ENCODE results near the gene GARS1. TPM values are rescaled to one million over a fixed set of nuclear protein-coding genes. Genes with fewer than 3 reads are reported as not detected.

Gene GARS1
- total and polyA plus RNA-seq, 9 of the 15 experiments (the other 6 are each of a cell fraction or from before 2014, with no cell fraction given), result 142 to 769 (median 272) TPM

DNA sequence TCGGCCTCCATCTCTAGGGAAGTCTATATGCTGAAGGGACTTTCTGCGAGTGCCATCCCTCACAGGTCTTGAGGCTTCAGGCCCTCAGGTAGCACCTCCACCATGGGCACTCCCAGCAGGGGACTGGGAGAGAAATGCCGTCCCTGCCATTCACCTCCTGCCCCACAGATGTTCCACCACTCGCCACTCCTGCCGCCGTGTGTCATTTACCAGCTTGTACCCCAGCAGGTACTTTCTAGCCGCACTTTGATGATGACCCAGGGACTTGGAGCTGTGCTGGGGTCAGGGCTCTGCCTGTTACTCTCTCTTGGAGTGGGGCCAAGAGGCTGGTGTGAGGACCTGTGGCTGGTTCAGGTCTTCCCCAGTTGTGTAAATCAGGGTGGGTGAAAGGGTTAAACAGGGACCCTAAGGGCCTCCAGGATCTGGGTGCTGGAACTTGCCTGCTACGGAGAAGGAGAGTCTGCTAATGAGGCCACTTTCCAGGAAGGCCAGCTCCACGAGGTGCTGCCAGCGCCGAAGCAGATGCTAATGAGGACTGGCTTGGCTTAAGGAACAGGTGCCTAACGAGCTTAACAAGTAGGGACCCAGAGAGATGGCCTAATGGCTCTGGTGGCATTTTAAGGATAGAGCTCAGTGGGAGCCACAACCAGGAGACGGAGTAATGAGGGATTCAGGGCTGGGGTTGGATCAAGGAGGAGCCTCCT lies 55.2 kb downstream of the GARS1 start:
- TF ChIP-seq HDAC8 (tag; IDR thresholded peaks at IDR 0.05) (no peak), NFIC (IDR thresholded peaks at IDR 0.05) (0 out of 2 replicates have a peak, but pooled peaks have one; percentile 24)
- in situ Hi-C loops (cut with MboI), result no loop called here
- Histone ChIP-seq H3K9ac (ENCODE audit: insufficient read depth in 1 of 2, low read depth in 2 of 2, low read length in 2 of 2) (no peak overlapping the region), H3K36me3 (ENCODE audit: control insufficient read depth, insufficient read depth, low read length) (peaks cover 7% of the 10 kb centered on the region; the same call in 1 of the 3 replicates), H2AFZ (ENCODE audit: low read depth, low read length) (no peak overlapping the region), H4K20me1 (replicated peaks; ENCODE audit: control insufficient read depth, insufficient read depth, low read length) (0 out of 2 replicates have a peak, but pooled peaks cover 4% of the 10 kb centered on the region), H3K79me2 (ENCODE audit: control insufficient read depth, insufficient read depth, low read length) (no peaks in the 10 kb centered on the region), H3K9me3 (replicated peaks; ENCODE audit: control insufficient read depth, insufficient read depth, low read depth, low read length) (no peaks in the 10 kb centered on the region), H3K4me1 (replicated peaks in 1 of 2; ENCODE audit: control insufficient read depth in 2 of 2, insufficient read depth in 2 of 2, low read length in 2 of 2) (no peaks in the 10 kb centered on the region; a peak in 1 of 5 replicates), H3K9me1 (ENCODE audit: control insufficient read depth, insufficient read depth, low read length) (no peaks in the 10 kb centered on the region), H3K27me3 (ENCODE audit: control insufficient read depth in 2 of 2, insufficient read depth in 2 of 2, low read length in 2 of 2) (peaks cover 0 to 15% of the 10 kb centered on the region in 2 experiments; a peak in 3 of 5 replicates), H3K27ac (ENCODE audit: extremely low read depth, low read depth, low read length) (no peak overlapping the region), H3K4me2 (ENCODE audit: insufficient read depth, low read length) (no peak overlapping the region), H3K4me3 (no peak overlapping the region)
- no TSS peak for BruUV-seq (replicated peaks)
- no peak for DNase-seq (ENCODE audit: extremely low read depth in 1 of 4, low spot score in 3 of 4)
- intact Hi-C loops (cut with micrococcal nuclease), result no loop called here
- 23% methylated on average over 13 of the region's 13 CpGs for WGBS (ENCODE audit: insufficient coverage, low coverage, missing lambda C conversion rate)
- ChIA-PET POLR2A (interaction anchor here (1.0 kb wide), 1 partner anchor 9 kb away, joined by 5 read pairs; no protein-coding TSS in a partner anchor), CTCF (ENCODE audit: low intra/inter-chr PET ratio) (no interaction called here)
- no peak for ATAC-seq
- no peak for FAIRE-seq

DNA sequence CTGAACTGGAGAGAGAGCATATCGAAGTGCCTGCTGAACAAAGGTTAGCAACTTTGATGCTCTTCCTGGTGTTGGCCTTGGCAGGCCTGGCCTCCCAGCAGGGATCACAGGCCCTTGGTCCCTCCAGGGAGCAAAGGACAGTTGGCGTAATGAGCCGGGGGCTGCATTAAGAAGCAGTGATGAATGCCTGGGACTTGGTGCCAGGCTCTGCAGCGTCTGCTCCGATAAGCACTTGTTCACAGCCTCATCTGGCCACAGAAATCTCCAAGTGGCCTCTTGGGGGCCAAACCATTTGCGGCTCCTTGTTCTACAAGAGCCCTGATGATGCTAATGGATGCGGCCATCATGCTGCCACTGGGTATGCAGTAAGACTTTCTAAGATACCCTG lies 55.7 kb downstream of the GARS1 start:
- in situ Hi-C loops (cut with MboI) (no loop called here), intact Hi-C loops (cut with micrococcal nuclease) (no loop called here)
- H3K4me2 ChIP-seq (ENCODE audit: insufficient read depth, low read length), result no peak overlapping the region
- H3K79me2 ChIP-seq (ENCODE audit: control insufficient read depth, insufficient read depth, low read length), result no peaks in the 10 kb centered on the region
- peaks cover 3% of the 10 kb centered on the region; the same call in 1 of the 3 replicates for H3K36me3 ChIP-seq (ENCODE audit: control insufficient read depth, insufficient read depth, low read length)
- peaks cover 0 to under 1% of the 10 kb centered on the region in 2 experiments; a peak in 1 of 5 replicates for H3K4me1 ChIP-seq (replicated peaks in 1 of 2; ENCODE audit: control insufficient read depth in 2 of 2, insufficient read depth in 2 of 2, low read length in 2 of 2)
- no TSS peak for BruUV-seq (replicated peaks)
- H3K9me3 ChIP-seq (replicated peaks; ENCODE audit: control insufficient read depth, insufficient read depth, low read depth, low read length), result no peaks in the 10 kb centered on the region
- ATAC-seq (peak; percentile 32; the same call in 2 of the 3 replicates), FAIRE-seq (peak; percentile 23), DNase-seq (ENCODE audit: extremely low read depth in 1 of 4, low spot score in 3 of 4) (peak in 1 of 4 experiments; percentile 16)
- ChIA-PET CTCF (ENCODE audit: low intra/inter-chr PET ratio) (no interaction called here), POLR2A (interaction anchor here (1.0 kb wide), 1 partner anchor 9 kb away, joined by 5 read pairs; no protein-coding TSS in a partner anchor)
- no peak overlapping the region for H3K27ac ChIP-seq (ENCODE audit: extremely low read depth, low read depth, low read length)
- H3K9ac ChIP-seq (ENCODE audit: insufficient read depth in 1 of 2, low read depth in 2 of 2, low read length in 2 of 2), result no peak overlapping the region
- no peak for TF ChIP-seq ZFP1 (CRISPR knock-in tag; IDR thresholded peaks at IDR 0.05)
- TF ChIP-seq, protein P1, sequence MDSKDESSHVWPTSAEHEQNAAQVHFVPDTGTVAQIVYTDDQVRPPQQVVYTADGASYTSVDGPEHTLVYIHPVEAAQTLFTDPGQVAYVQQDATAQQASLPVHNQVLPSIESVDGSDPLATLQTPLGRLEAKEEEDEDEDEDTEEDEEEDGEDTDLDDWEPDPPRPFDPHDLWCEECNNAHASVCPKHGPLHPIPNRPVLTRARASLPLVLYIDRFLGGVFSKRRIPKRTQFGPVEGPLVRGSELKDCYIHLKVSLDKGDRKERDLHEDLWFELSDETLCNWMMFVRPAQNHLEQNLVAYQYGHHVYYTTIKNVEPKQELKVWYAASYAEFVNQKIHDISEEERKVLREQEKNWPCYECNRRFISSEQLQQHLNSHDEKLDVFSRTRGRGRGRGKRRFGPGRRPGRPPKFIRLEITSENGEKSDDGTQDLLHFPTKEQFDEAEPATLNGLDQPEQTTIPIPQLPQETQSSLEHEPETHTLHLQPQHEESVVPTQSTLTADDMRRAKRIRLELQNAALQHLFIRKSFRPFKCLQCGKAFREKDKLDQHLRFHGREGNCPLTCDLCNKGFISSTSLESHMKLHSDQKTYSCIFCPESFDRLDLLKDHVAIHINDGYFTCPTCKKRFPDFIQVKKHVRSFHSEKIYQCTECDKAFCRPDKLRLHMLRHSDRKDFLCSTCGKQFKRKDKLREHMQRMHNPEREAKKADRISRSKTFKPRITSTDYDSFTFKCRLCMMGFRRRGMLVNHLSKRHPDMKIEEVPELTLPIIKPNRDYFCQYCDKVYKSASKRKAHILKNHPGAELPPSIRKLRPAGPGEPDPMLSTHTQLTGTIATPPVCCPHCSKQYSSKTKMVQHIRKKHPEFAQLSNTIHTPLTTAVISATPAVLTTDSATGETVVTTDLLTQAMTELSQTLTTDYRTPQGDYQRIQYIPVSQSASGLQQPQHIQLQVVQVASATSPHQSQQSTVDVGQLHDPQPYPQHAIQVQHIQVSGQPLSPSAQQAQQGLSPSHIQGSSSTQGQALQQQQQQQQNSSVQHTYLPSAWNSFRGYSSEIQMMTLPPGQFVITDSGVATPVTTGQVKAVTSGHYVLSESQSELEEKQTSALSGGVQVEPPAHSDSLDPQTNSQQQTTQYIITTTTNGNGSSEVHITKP (IDR thresholded peaks at IDR 0.05; ENCODE audit: partially characterized antibody), result peak; percentile 65
- H3K4me3 ChIP-seq, result no peak overlapping the region
- no peak overlapping the region for H2AFZ ChIP-seq (ENCODE audit: low read depth, low read length)
- H3K27me3 ChIP-seq (ENCODE audit: control insufficient read depth in 2 of 2, insufficient read depth in 2 of 2, low read length in 2 of 2), result peaks cover 0 to 20% of the 10 kb centered on the region in 2 experiments; a peak in 3 of 5 replicates
- H3K9me1 ChIP-seq (ENCODE audit: control insufficient read depth, insufficient read depth, low read length), result no peaks in the 10 kb centered on the region
- H4K20me1 ChIP-seq (replicated peaks; ENCODE audit: control insufficient read depth, insufficient read depth, low read length), result 0 out of 2 replicates have a peak, but pooled peaks cover 4% of the 10 kb centered on the region
- WGBS (ENCODE audit: insufficient coverage, low coverage, missing lambda C conversion rate), result 20% methylated on average over 7 of the region's 7 CpGs
